Keratinocyte (primary cell): Measurements from ENCODE around the gene SAMD4A. TPM values are rescaled to one million over a fixed set of nuclear protein-coding genes. Genes with fewer than 3 reads are reported as not detected.

Source experiments
- DNase-seq: peaks from one replicate; pipeline ENCODE4 v3.0.0-alpha.2; 2011; ENCODE audit warnings: low read depth, missing footprints, low spot score
- FAIRE-seq: peaks from 2 replicates; lab custom pipeline; 2011; peaks lifted over from hg19 to GRCh38; lab: Jason Lieb, UNC
- H2AFZ ChIP-seq: 2 replicates; pipeline ENCODE4 v1.6.0; 2012; ENCODE audit warnings: low read length, control low read depth, inconsistent platforms; ENCODE audit not compliant: control insufficient read depth
- H3K27ac ChIP-seq: 2 replicates; pipeline ENCODE4 v1.5.1; 2011; ENCODE audit warnings: low read length; ENCODE audit not compliant: control insufficient read depth, insufficient read depth
- H3K27me3 ChIP-seq: 3 replicates; pipeline ENCODE4 v1.6.0; 2011; ENCODE audit warnings: low read length; ENCODE audit not compliant: control insufficient read depth, insufficient read depth; ENCODE audit errors: extremely low read depth
- H3K36me3 ChIP-seq, 2 experiments: 2 replicates in 1 of 2; 3 replicates in 1 of 2; pipeline ENCODE4 v1.5.1; 2011; ENCODE audit warnings: low read length in 2 of 2, mild to moderate bottlenecking in 1 of 2; ENCODE audit not compliant: control insufficient read depth in 2 of 2, insufficient read depth in 2 of 2; ENCODE audit errors: extremely low read depth in 1 of 2
- H3K4me1 ChIP-seq: 3 replicates; pipeline ENCODE4 v1.5.1; 2011; ENCODE audit warnings: low read length; ENCODE audit not compliant: control insufficient read depth, insufficient read depth; ENCODE audit errors: extremely low read depth
- H3K4me2 ChIP-seq: 3 replicates; pipeline ENCODE4 v1.6.0; 2011; ENCODE audit warnings: low read depth, low read length; ENCODE audit not compliant: control insufficient read depth, insufficient read depth; ENCODE audit errors: extremely low read depth
- H3K4me3 ChIP-seq, 3 experiments: fragments of 200-600 bp in 1 of 3; sonication (generic) in 1 of 3; 2 replicates in 2 of 3; 3 replicates in 1 of 3; pipeline ENCODE4 v1.5.1; 2011 to 2016; ENCODE audit warnings: low read length in 3 of 3, mild to moderate bottlenecking in 3 of 3, control low read depth in 2 of 3, inconsistent platforms in 1 of 3, low read depth in 1 of 3, mixed read lengths in 1 of 3, mixed run types in 1 of 3, moderate library complexity in 1 of 3; ENCODE audit not compliant: control insufficient read depth in 2 of 3, insufficient read depth in 2 of 3; ENCODE audit errors: extremely low read depth in 1 of 3
- H3K79me2 ChIP-seq: 2 replicates; pipeline ENCODE4 v1.6.0; 2012; ENCODE audit warnings: low read length; ENCODE audit not compliant: control insufficient read depth, insufficient read depth
- H3K9ac ChIP-seq: 3 replicates; pipeline ENCODE4 v1.6.0; 2011; ENCODE audit warnings: low read length; ENCODE audit not compliant: control insufficient read depth, insufficient read depth; ENCODE audit errors: extremely low read depth
- H3K9me1 ChIP-seq: 3 replicates; pipeline ENCODE4 v1.6.0; 2011; ENCODE audit warnings: low read length; ENCODE audit not compliant: control insufficient read depth, insufficient read depth; ENCODE audit errors: extremely low read depth
- H3K9me3 ChIP-seq: 2 replicates; pipeline ENCODE4 v1.5.1; 2012; ENCODE audit warnings: low read depth, low read length; ENCODE audit not compliant: control insufficient read depth
- H4K20me1 ChIP-seq: 3 replicates; pipeline ENCODE4 v1.6.0; 2011; ENCODE audit warnings: low read length; ENCODE audit not compliant: control insufficient read depth, insufficient read depth; ENCODE audit errors: extremely low read depth
- EZH2 ChIP-seq: IDR thresholded peaks from one replicate; pipeline ENCODE4 v1.6.1; 2012; ENCODE audit warnings: inconsistent platforms, mild to moderate bottlenecking, low read length, moderate library complexity
- dilution Hi-C: fragments of 300-500 bp; cut with MboI; formaldehyde crosslinking; loops from one replicate; pipeline ENCODE4 v1.7.0; 2020; ENCODE audit warnings: low sequenced_read_pairs; ENCODE audit not compliant: extremely low pct_ligation_motif_present
- polyA plus RNA-seq, 5 experiments: library from polyadenylated mRNA; depleted of rRNA in 3 of 5; stranded (reverse) in 3 of 5; stranded (forward) in 1 of 5; unstranded in 1 of 5; fragments of >200 nt; gene quantifications; 1 replicate in 1 of 5; 2 replicates in 3 of 5; 3 replicates in 1 of 5; pipeline versions ENCODE4 v1.2.1 to v1.2.3, GENCODE V29; 2011 to 2012; ENCODE audit warnings: missing spikeins in 2 of 5, low read depth in 1 of 5, low replicate concordance in 1 of 5
- TF ChIP-seq, protein P1 (sequence below), 3 experiments: IDR thresholded peaks in 1 of 3; conservative IDR thresholded peaks in 1 of 3; optimal IDR thresholded peaks in 1 of 3; 2 replicates in 2 of 3; 3 replicates in 1 of 3; pipeline versions ENCODE3 to v1.5.1; 2011; ENCODE audit warnings: low read length in 3 of 3, mild to moderate bottlenecking in 3 of 3, moderate library complexity in 2 of 3, control low read depth in 1 of 3, inconsistent platforms in 1 of 3; ENCODE audit not compliant: insufficient read depth in 2 of 3; ENCODE audit errors: extremely low read depth in 1 of 3

SAMD4A gene
- polyA plus RNA-seq, 1 donor (not counting 4 experiments of a cell fraction or from before 2014, with no cell fraction given) = 16.2 TPM

DNA sequence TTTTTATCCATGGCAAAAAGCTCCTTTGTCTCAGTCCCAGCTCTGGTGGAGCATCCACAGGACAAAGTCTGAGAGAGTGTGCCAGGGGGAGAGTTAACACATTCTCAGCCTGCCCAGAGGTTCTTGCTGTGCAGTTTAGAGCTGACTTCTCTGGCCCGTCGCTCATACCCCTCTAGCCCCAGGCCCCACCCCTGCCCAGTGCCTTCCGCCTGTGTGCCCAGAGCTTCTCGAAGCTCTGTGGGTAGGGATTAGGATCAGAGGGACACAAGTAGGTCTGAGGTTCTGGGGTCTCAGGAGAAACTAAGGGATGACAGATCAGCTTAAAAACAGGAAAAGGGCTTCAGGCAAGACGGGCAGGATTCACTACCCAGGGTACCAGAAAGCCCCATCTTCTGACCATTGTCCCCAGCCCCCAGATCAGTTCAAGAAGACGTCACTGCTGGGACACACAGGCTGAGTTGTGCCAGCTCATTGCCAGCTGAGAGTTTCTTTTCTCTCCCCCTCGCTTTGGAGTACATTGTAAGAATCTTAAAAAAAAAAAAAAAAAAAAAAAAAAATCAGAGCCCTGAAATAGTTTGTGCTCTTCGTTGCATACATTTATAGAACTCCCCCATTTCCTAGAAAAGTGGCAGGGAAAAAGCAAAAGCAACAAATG, 208.7 kb downstream of the SAMD4A start:
- no peak overlapping the region for H2AFZ ChIP-seq
- no peak overlapping the region for H3K27ac ChIP-seq
- no peaks in the 10 kb centered on the region for H3K27me3 ChIP-seq
- no peaks in the 10 kb centered on the region for H3K9me1 ChIP-seq
- no peak for FAIRE-seq
- no peak overlapping the region for H3K4me3 ChIP-seq
- no peaks in the 10 kb centered on the region for H3K79me2 ChIP-seq
- H3K36me3 ChIP-seq = peaks cover 23% of the 10 kb centered on the region in 2 experiments
- dilution Hi-C loops = no loop called here
- H3K9me3 ChIP-seq = no peaks in the 10 kb centered on the region
- no peak overlapping the region for H3K9ac ChIP-seq
- TF ChIP-seq, protein P1, sequence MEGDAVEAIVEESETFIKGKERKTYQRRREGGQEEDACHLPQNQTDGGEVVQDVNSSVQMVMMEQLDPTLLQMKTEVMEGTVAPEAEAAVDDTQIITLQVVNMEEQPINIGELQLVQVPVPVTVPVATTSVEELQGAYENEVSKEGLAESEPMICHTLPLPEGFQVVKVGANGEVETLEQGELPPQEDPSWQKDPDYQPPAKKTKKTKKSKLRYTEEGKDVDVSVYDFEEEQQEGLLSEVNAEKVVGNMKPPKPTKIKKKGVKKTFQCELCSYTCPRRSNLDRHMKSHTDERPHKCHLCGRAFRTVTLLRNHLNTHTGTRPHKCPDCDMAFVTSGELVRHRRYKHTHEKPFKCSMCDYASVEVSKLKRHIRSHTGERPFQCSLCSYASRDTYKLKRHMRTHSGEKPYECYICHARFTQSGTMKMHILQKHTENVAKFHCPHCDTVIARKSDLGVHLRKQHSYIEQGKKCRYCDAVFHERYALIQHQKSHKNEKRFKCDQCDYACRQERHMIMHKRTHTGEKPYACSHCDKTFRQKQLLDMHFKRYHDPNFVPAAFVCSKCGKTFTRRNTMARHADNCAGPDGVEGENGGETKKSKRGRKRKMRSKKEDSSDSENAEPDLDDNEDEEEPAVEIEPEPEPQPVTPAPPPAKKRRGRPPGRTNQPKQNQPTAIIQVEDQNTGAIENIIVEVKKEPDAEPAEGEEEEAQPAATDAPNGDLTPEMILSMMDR (optimal IDR thresholded peaks at IDR 0.05 in 1 of 3, IDR thresholded peaks at IDR 0.05 in 1 of 3, conservative IDR thresholded peaks at IDR 0.05 in 1 of 3; ENCODE audit: extremely low read depth in 1 of 3, insufficient read depth in 2 of 3, low read length in 3 of 3) = no peak
- no peak for TF ChIP-seq EZH2
- no peaks in the 10 kb centered on the region for H4K20me1 ChIP-seq
- H3K4me2 ChIP-seq = peak overlapping the region; percentile 55
- no peak for DNase-seq
- H3K4me1 ChIP-seq = peaks cover 38% of the 10 kb centered on the region

DNA sequence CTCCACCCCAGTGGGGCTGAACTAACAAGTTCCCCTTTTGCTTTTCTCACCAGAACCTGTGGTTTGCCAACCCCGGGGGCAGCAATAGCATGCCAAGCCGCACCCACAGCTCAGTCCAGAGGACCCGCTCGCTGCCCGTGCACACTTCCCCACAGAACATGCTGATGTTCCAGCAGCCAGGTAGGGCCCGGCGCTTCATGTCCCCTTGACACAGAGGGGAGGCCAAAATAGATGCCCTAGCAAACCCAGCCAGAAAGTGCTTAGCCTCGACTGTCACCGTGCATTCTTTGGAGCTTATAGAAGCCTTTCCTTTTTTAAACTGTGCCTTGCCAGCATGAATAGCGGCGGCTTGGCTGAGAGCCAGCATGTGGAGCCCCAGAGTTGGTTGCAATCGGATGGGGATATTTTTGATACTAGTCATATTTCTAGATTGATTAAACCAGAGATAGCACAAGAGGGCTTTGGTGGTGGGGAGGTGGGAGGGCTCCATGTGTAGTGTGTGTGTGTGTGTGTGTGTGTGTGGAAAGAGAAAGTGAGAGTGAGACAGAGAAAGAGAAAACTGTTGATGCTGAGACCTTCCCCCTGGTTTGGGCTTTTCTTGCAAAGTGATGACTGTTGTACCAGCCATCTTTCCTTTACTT, 209.6 kb downstream of the SAMD4A start:
- Histone ChIP-seq H3K9me3 (no peaks in the 10 kb centered on the region), H3K4me1 (peaks cover 38% of the 10 kb centered on the region), H3K4me3 (peak overlapping the region in 1 of 3 experiments; percentile 3), H3K27me3 (no peaks in the 10 kb centered on the region), H3K9me1 (no peaks in the 10 kb centered on the region), H3K27ac (no peak overlapping the region), H2AFZ (no peak overlapping the region), H3K9ac (no peak overlapping the region), H3K36me3 (peaks cover 29 to 32% of the 10 kb centered on the region in 2 experiments), H3K4me2 (peak overlapping the region; percentile 55), H4K20me1 (no peaks in the 10 kb centered on the region), H3K79me2 (no peaks in the 10 kb centered on the region)
- TF ChIP-seq EZH2 = no peak
- TF ChIP-seq, protein P1 (optimal IDR thresholded peaks at IDR 0.05 in 1 of 3, IDR thresholded peaks at IDR 0.05 in 1 of 3, conservative IDR thresholded peaks at IDR 0.05 in 1 of 3; ENCODE audit: extremely low read depth in 1 of 3, insufficient read depth in 2 of 3, low read length in 3 of 3) = no peak
- DNase-seq (peak; percentile 13), FAIRE-seq (peak; percentile 32)
- dilution Hi-C loops = no loop called here
